Mesenchymal stem cell (in vitro differentiated cells and primary cell): ENCODE results near the gene ZDHHC16. TPM values are rescaled to one million over a fixed set of nuclear protein-coding genes. Genes with fewer than 3 reads are reported as not detected.

ENCODE experiments used
- DNase-seq: peaks from one replicate; pipeline ENCODE4 v3.0.0-alpha.2; 2013
- H2AFZ ChIP-seq: one replicate; pipeline ENCODE4 v1.6.1; 2013; ENCODE audit warnings: low read depth, mild to moderate bottlenecking, control low read depth, inconsistent platforms, low read length, moderate library complexity
- H2AK5ac ChIP-seq: 2 replicates; pipeline ENCODE4 v1.6.1; 2013; ENCODE audit warnings: low read length, moderate library complexity, mild to moderate bottlenecking, inconsistent platforms; ENCODE audit not compliant: severe bottlenecking
- H2BK120ac ChIP-seq: one replicate; pipeline ENCODE4 v1.6.1; 2013; ENCODE audit warnings: low read depth, mild to moderate bottlenecking, inconsistent platforms, low read length, moderate library complexity
- H2BK12ac ChIP-seq, 2 experiments: one replicate each; pipeline ENCODE4 v1.6.1; 2013; ENCODE audit warnings: inconsistent platforms in 2 of 2, low read length in 2 of 2, mild to moderate bottlenecking in 2 of 2, moderate library complexity in 2 of 2, control low read depth in 1 of 2
- H2BK15ac ChIP-seq: one replicate; pipeline ENCODE4 v1.6.1; 2013; ENCODE audit warnings: mild to moderate bottlenecking, low read depth, inconsistent platforms; ENCODE audit not compliant: poor library complexity, severe bottlenecking
- H2BK5ac ChIP-seq: 2 replicates; pipeline ENCODE4 v1.6.1; 2013; ENCODE audit warnings: low read depth, mild to moderate bottlenecking, low read length, control low read depth, inconsistent platforms; ENCODE audit not compliant: poor library complexity, severe bottlenecking
- H3K14ac ChIP-seq, 2 experiments: one replicate each; pipeline ENCODE4 v1.6.1; 2013; ENCODE audit warnings: inconsistent platforms in 2 of 2, low read length in 2 of 2, control low read depth in 1 of 2, mild to moderate bottlenecking in 1 of 2, moderate library complexity in 1 of 2
- H3K18ac ChIP-seq, 2 experiments: one replicate each; pipeline ENCODE4 v1.6.1; 2013; ENCODE audit warnings: inconsistent platforms in 2 of 2, low read length in 2 of 2, control low read depth in 1 of 2, low read depth in 1 of 2, mild to moderate bottlenecking in 1 of 2
- H3K23ac ChIP-seq, 2 experiments: one replicate each; pipeline ENCODE4 v1.6.1; 2013; ENCODE audit warnings: inconsistent platforms in 2 of 2, low read length in 2 of 2, mild to moderate bottlenecking in 2 of 2, moderate library complexity in 2 of 2, control low read depth in 1 of 2
- H3K27ac ChIP-seq: 2 replicates; pipeline ENCODE4 v1.5.1; 2013; ENCODE audit warnings: mild to moderate bottlenecking, moderate library complexity, low read length, control low read depth, inconsistent platforms; ENCODE audit not compliant: poor library complexity, severe bottlenecking
- H3K27me3 ChIP-seq, 2 experiments: 2 replicates each; pipeline versions ENCODE4 v1.6.1 to v1.7.0; 2013; ENCODE audit warnings: low read length in 2 of 2, mild to moderate bottlenecking in 2 of 2, moderate library complexity in 2 of 2, control low read depth in 1 of 2, inconsistent platforms in 1 of 2; ENCODE audit not compliant: control insufficient read depth in 1 of 2, insufficient read depth in 1 of 2
- H3K36me3 ChIP-seq, 2 experiments: 2 replicates each; pipeline versions ENCODE4 v1.6.1 to v1.7.0; 2013; ENCODE audit warnings: low read length in 2 of 2, control low read depth in 1 of 2, inconsistent platforms in 1 of 2, low read depth in 1 of 2, mild to moderate bottlenecking in 1 of 2; ENCODE audit not compliant: insufficient read depth in 2 of 2, control insufficient read depth in 1 of 2
- H3K4ac ChIP-seq, 2 experiments: one replicate each; pipeline ENCODE4 v1.6.1; 2013; ENCODE audit warnings: inconsistent platforms in 2 of 2, low read length in 2 of 2, mild to moderate bottlenecking in 2 of 2, moderate library complexity in 2 of 2, control low read depth in 1 of 2, low read depth in 1 of 2
- H3K4me1 ChIP-seq: 2 replicates; pipeline ENCODE4 v1.6.1; 2013; ENCODE audit warnings: low read depth, low read length, control low read depth; ENCODE audit not compliant: control insufficient read depth, insufficient read depth
- H3K4me2 ChIP-seq: 2 replicates; pipeline ENCODE4 v1.6.1; 2013; ENCODE audit warnings: low read length, mild to moderate bottlenecking, inconsistent platforms; ENCODE audit not compliant: poor library complexity, severe bottlenecking
- H3K4me3 ChIP-seq, 2 experiments: 2 replicates each; pipeline versions ENCODE4 v1.5.1 to v1.7.0; 2013; ENCODE audit warnings: low read length in 2 of 2, mild to moderate bottlenecking in 2 of 2, control low read depth in 1 of 2, low read depth in 1 of 2; ENCODE audit not compliant: insufficient read depth in 1 of 2
- H3K79me1 ChIP-seq: replicated peaks from 2 replicates; pipeline ENCODE4 v1.6.1; 2013; ENCODE audit warnings: mild to moderate bottlenecking, control low read depth, low read length, inconsistent platforms; ENCODE audit not compliant: poor library complexity, severe bottlenecking
- H3K9ac ChIP-seq: 2 replicates; pipeline ENCODE4 v1.7.0; 2013; ENCODE audit warnings: mild to moderate bottlenecking, low read length, moderate library complexity
- H3K9me3 ChIP-seq: 2 replicates; pipeline ENCODE4 v1.7.0; 2013; ENCODE audit warnings: mild to moderate bottlenecking, low read length; ENCODE audit not compliant: control insufficient read depth
- H4K8ac ChIP-seq: one replicate; pipeline ENCODE4 v1.6.1; 2013; ENCODE audit warnings: inconsistent platforms, mild to moderate bottlenecking, low read length, moderate library complexity
- H4K91ac ChIP-seq: one replicate; pipeline ENCODE4 v1.6.1; 2013; ENCODE audit warnings: mild to moderate bottlenecking, low read length, inconsistent platforms
- whole genome bisulfite sequencing: methylation state at CpG from one replicate; pipeline ENCODE4 v1.1.7; 2013; ENCODE audit warnings: mixed read lengths; 5-methylcytosine and 5-hydroxymethylcytosine counted together
- polyA plus RNA-seq, 2 experiments: library from polyadenylated mRNA; stranded (reverse); fragments of 200-250 nt; gene quantifications; one replicate each; pipeline ENCODE4 v1.2.3, GENCODE V29; 2013

The ZDHHC16 gene
- polyA plus RNA-seq (2013, experiment 1 of 2) = 38.8 TPM
- polyA plus RNA-seq (2013, experiment 2 of 2) = 39.7 TPM

GRCh38 chr10:97445722-97446639 is at the start of gene ZDHHC16, which contains the start of gene EXOSC1:
TSS of gene ZDHHC16 (plus strand) at chr10:97446175. CDS start at chr10:97451676, 5,501 bp downstream.
TSS of gene EXOSC1 (minus strand) at chr10:97446006. CDS start at chr10:97445985, 21 bp downstream.
- Histone ChIP-seq H2BK120ac (peak within 1 kb of the TSS; percentile 36), H3K36me3 (peaks cover 14 to 34% of the 10 kb centered on the region in 2 experiments), H2AFZ (peak within 1 kb of the TSS; percentile 95), H4K8ac (peak within 1 kb of the TSS; percentile 77), H2BK15ac (peak within 1 kb of the TSS; percentile 84), H2BK5ac (no peak within 1 kb of the TSS), H3K9me3 (no peaks in the 10 kb centered on the region), H3K18ac (peak within 1 kb of the TSS; percentile 86 to 95), H2AK5ac (peak within 1 kb of the TSS; percentile 45), H2BK12ac (peak within 1 kb of the TSS in 1 of 2 experiments; percentile 3), H4K91ac (peak within 1 kb of the TSS; percentile 84), H3K14ac (peak within 1 kb of the TSS in 1 of 2 experiments; percentile 97), H3K79me1 (peaks cover 23% of the 10 kb centered on the region), H3K4me3 (peak within 1 kb of the TSS; percentile 90 to 96), H3K27me3 (no peaks in the 10 kb centered on the region), H3K4me1 (peaks cover 9% of the 10 kb centered on the region), H3K27ac (peak within 1 kb of the TSS; percentile 64), H3K23ac (peak within 1 kb of the TSS in 1 of 2 experiments; percentile 98), H3K4me2 (peak within 1 kb of the TSS; percentile 69), H3K9ac (peak within 1 kb of the TSS; percentile 91), H3K4ac (peak within 1 kb of the TSS in 1 of 2 experiments; percentile 95)
- peak; percentile 97 for DNase-seq
- under 1% methylated on average over 54 of the region's 66 CpGs for WGBS

GRCh38 chr10:97399843-97400545 is 46.0 kb upstream of the ZDHHC16 start:
- Histone ChIP-seq H3K18ac (peak overlapping the region in 1 of 2 experiments; percentile 11), H2BK12ac (no peak overlapping the region), H2BK15ac (no peak overlapping the region), H3K14ac (no peak overlapping the region), H2AFZ (peak overlapping the region; percentile 76), H3K27ac (peak overlapping the region; percentile 38), H3K36me3 (peaks cover 18 to 21% of the 10 kb centered on the region in 2 experiments), H3K4me3 (peak overlapping the region; percentile 90 to 93), H3K9me3 (no peaks in the 10 kb centered on the region), H2AK5ac (no peak overlapping the region), H3K4me1 (peaks cover 5% of the 10 kb centered on the region), H3K23ac (no peak overlapping the region), H4K91ac (no peak overlapping the region), H3K4ac (no peak overlapping the region), H3K79me1 (peaks cover 13% of the 10 kb centered on the region), H3K9ac (peak overlapping the region; percentile 96), H2BK5ac (peak overlapping the region; percentile 15), H4K8ac (peak overlapping the region; percentile 19), H3K4me2 (peak overlapping the region; percentile 95), H2BK120ac (no peak overlapping the region), H3K27me3 (no peaks in the 10 kb centered on the region)
- DNase-seq = peak; percentile 92
- WGBS = 19% methylated on average over 18 of the region's 21 CpGs

GRCh38 chr10:97400665-97401454 is 45.1 kb upstream of the ZDHHC16 start, which contains the start of gene RRP12:
TSS of gene RRP12 (minus strand) at chr10:97401340. CDS start at chr10:97401231, 109 bp downstream.
- peak within 1 kb of the TSS; percentile 21 for H2BK15ac ChIP-seq
- no peak within 1 kb of the TSS for H2BK120ac ChIP-seq
- peaks cover 10 to 17% of the 10 kb centered on the region in 2 experiments for H3K36me3 ChIP-seq
- DNase-seq = peak; percentile 100
- peak within 1 kb of the TSS; percentile 90 to 93 for H3K4me3 ChIP-seq
- H3K4me1 ChIP-seq = peaks cover 5% of the 10 kb centered on the region
- H3K9me3 ChIP-seq = no peaks in the 10 kb centered on the region
- H2BK12ac ChIP-seq = no peak within 1 kb of the TSS
- no peak within 1 kb of the TSS for H3K14ac ChIP-seq
- H3K79me1 ChIP-seq = peaks cover 13% of the 10 kb centered on the region
- no peaks in the 10 kb centered on the region for H3K27me3 ChIP-seq
- peak within 1 kb of the TSS; percentile 43 to 87 for H3K18ac ChIP-seq
- no peak within 1 kb of the TSS for H4K91ac ChIP-seq
- under 1% methylated on average over 39 of the region's 39 CpGs for WGBS
- H3K4me2 ChIP-seq = peak within 1 kb of the TSS; percentile 95
- H2AFZ ChIP-seq = peak within 1 kb of the TSS; percentile 97
- peak within 1 kb of the TSS; percentile 38 for H3K27ac ChIP-seq
- H4K8ac ChIP-seq = peak within 1 kb of the TSS; percentile 74
- H3K4ac ChIP-seq = no peak within 1 kb of the TSS
- H3K23ac ChIP-seq = no peak within 1 kb of the TSS
- H2BK5ac ChIP-seq = peak within 1 kb of the TSS; percentile 15
- peak within 1 kb of the TSS; percentile 96 for H3K9ac ChIP-seq
- H2AK5ac ChIP-seq = no peak within 1 kb of the TSS
